ENCODE data around the gene EMILIN2.

- TF ChIP-seq FOXM1 (IDR thresholded peaks at IDR 0.05; ENCODE audit: borderline replicate concordance) (no peak), SUZ12 (IDR thresholded peaks at IDR 0.05) (no peak), L3MBTL2 (conservative IDR thresholded peaks at IDR 0.05) (no peak), ZNF384 (IDR thresholded peaks at IDR 0.05) (no peak), SP1 (IDR thresholded peaks at IDR 0.05) (no peak), NFRKB (IDR thresholded peaks at IDR 0.05) (no peak), LEF1 (IDR thresholded peaks at IDR 0.05; ENCODE audit: borderline replicate concordance) (no peak), FOXA1 (IDR thresholded peaks at IDR 0.05) (no peak), TARDBP (IDR thresholded peaks at IDR 0.05) (no peak), BHLHE40 (IDR thresholded peaks at IDR 0.05; ENCODE audit: borderline replicate concordance) (no peak)
Observed at GRCh38 chr18:2910261-2910660, 63.5 kb downstream of the EMILIN2 start.
